ENCODE data around the gene NRG2.

DNA sequence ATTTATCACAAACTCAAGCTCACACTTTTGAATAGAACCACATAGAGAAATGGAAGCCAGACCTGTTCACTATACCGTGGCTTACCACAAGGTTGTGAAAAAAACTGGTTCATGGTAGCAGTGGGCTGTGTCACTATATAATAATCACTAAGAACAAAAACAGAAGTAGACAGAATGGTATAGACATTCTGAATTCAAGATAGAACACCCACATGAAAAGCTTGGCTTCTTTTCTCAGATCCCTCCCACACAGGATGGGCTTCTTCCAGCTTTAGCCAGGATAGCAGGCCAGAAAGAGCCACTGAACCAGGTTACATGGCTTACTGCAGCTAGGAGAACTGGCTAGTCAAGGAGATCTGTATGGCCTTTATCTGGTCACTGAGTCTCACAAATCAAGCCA, 6.1 kb upstream of the NRG2 start:
- TF ChIP-seq POLR2A (IDR thresholded peaks at IDR 0.05) (no peak), CTCF (IDR thresholded peaks at IDR 0.05) (no peak), POLR2AphosphoS5 (IDR thresholded peaks at IDR 0.05) (no peak), EP300 (IDR thresholded peaks at IDR 0.05) (no peak)
